ENCODE results near the gene HOXD11.

DNA sequence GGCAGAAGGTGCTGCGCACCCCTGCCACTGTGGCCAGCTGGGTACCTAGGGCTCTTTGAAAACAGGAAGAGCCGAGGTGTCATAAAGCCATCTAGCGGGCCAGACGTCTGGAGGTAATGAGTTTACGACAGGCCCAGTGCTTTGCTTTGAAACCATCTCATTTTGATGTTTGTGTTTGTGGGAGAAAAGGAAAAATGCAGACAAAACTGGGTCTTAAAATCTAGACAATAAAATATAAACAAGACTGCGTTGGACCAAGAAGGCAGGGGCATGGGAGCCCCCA is 18.6 kb downstream of the HOXD11 start:
- TF ChIP-seq, protein P1, sequence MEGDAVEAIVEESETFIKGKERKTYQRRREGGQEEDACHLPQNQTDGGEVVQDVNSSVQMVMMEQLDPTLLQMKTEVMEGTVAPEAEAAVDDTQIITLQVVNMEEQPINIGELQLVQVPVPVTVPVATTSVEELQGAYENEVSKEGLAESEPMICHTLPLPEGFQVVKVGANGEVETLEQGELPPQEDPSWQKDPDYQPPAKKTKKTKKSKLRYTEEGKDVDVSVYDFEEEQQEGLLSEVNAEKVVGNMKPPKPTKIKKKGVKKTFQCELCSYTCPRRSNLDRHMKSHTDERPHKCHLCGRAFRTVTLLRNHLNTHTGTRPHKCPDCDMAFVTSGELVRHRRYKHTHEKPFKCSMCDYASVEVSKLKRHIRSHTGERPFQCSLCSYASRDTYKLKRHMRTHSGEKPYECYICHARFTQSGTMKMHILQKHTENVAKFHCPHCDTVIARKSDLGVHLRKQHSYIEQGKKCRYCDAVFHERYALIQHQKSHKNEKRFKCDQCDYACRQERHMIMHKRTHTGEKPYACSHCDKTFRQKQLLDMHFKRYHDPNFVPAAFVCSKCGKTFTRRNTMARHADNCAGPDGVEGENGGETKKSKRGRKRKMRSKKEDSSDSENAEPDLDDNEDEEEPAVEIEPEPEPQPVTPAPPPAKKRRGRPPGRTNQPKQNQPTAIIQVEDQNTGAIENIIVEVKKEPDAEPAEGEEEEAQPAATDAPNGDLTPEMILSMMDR (conservative IDR thresholded peaks at IDR 0.05; ENCODE audit: low read depth in 2 of 2): no peak
- TF ChIP-seq ZNF114 (CRISPR knock-in tag; IDR thresholded peaks at IDR 0.05): no peak
- peak; percentile 37 for TF ChIP-seq EZH2 (IDR thresholded peaks at IDR 0.05; ENCODE audit: low read depth, unreplicated experiment)
- no peak for TF ChIP-seq POLR2AphosphoS5 (IDR thresholded peaks at IDR 0.05; ENCODE audit: low read depth)
- TF ChIP-seq, protein P2, sequence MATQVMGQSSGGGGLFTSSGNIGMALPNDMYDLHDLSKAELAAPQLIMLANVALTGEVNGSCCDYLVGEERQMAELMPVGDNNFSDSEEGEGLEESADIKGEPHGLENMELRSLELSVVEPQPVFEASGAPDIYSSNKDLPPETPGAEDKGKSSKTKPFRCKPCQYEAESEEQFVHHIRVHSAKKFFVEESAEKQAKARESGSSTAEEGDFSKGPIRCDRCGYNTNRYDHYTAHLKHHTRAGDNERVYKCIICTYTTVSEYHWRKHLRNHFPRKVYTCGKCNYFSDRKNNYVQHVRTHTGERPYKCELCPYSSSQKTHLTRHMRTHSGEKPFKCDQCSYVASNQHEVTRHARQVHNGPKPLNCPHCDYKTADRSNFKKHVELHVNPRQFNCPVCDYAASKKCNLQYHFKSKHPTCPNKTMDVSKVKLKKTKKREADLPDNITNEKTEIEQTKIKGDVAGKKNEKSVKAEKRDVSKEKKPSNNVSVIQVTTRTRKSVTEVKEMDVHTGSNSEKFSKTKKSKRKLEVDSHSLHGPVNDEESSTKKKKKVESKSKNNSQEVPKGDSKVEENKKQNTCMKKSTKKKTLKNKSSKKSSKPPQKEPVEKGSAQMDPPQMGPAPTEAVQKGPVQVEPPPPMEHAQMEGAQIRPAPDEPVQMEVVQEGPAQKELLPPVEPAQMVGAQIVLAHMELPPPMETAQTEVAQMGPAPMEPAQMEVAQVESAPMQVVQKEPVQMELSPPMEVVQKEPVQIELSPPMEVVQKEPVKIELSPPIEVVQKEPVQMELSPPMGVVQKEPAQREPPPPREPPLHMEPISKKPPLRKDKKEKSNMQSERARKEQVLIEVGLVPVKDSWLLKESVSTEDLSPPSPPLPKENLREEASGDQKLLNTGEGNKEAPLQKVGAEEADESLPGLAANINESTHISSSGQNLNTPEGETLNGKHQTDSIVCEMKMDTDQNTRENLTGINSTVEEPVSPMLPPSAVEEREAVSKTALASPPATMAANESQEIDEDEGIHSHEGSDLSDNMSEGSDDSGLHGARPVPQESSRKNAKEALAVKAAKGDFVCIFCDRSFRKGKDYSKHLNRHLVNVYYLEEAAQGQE (IDR thresholded peaks at IDR 0.05; ENCODE audit: unreplicated experiment): no peak
- TF ChIP-seq EZH2phosphoT487 (IDR thresholded peaks at IDR 0.05; ENCODE audit: unreplicated experiment): no peak
- TF ChIP-seq CREB1 (CRISPR knock-in tag; IDR thresholded peaks at IDR 0.05; ENCODE audit: low read depth): no peak
- TF ChIP-seq, protein P3, sequence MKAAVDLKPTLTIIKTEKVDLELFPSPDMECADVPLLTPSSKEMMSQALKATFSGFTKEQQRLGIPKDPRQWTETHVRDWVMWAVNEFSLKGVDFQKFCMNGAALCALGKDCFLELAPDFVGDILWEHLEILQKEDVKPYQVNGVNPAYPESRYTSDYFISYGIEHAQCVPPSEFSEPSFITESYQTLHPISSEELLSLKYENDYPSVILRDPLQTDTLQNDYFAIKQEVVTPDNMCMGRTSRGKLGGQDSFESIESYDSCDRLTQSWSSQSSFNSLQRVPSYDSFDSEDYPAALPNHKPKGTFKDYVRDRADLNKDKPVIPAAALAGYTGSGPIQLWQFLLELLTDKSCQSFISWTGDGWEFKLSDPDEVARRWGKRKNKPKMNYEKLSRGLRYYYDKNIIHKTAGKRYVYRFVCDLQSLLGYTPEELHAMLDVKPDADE (IDR thresholded peaks at IDR 0.05): no peak
- no peak for TF ChIP-seq JUNB (IDR thresholded peaks at IDR 0.05; ENCODE audit: unreplicated experiment)
- no peak for TF ChIP-seq ZNF331 (CRISPR knock-in tag; IDR thresholded peaks at IDR 0.05; ENCODE audit: low read depth)
- no peak for TF ChIP-seq STAT1 (IDR thresholded peaks at IDR 0.05; ENCODE audit: unreplicated experiment)
